ENCODE results near the gene CUX1.

Gene CUX1

GRCh38 chr7:101910991-101911799 lies 93.8 kb downstream of the CUX1 start:
- H3K4me3 ChIP-seq (ENCODE audit: low read depth, low read length): no peak overlapping the region
- no peak for TF ChIP-seq CTCF (IDR thresholded peaks at IDR 0.05; ENCODE audit: control insufficient read depth, extremely low read depth, insufficient read depth)
- DNase-seq (ENCODE audit: low read depth): no peak

GRCh38 chr7:101911800-101912715 lies 94.6 kb downstream of the CUX1 start:
- no peak for TF ChIP-seq CTCF (IDR thresholded peaks at IDR 0.05; ENCODE audit: control insufficient read depth, extremely low read depth, insufficient read depth)
- no peak overlapping the region for H3K4me3 ChIP-seq (ENCODE audit: low read depth, low read length)
- no peak for DNase-seq (ENCODE audit: low read depth)

- DNase-seq (ENCODE audit: low read depth): no peak
- H3K4me3 ChIP-seq (ENCODE audit: low read depth, low read length): no peak overlapping the region
- no peak for TF ChIP-seq CTCF (IDR thresholded peaks at IDR 0.05; ENCODE audit: control insufficient read depth, extremely low read depth, insufficient read depth)
These were observed 95.3 kb downstream of the CUX1 start for GRCh38 chr7:101912716-101913110.

- no peak for TF ChIP-seq CTCF (IDR thresholded peaks at IDR 0.05; ENCODE audit: control insufficient read depth, extremely low read depth, insufficient read depth)
- H3K4me3 ChIP-seq (ENCODE audit: low read depth, low read length): no peak overlapping the region
- no peak for DNase-seq (ENCODE audit: low read depth)
These were observed 95.9 kb downstream of the CUX1 start for GRCh38 chr7:101913247-101913721.

- DNase-seq (ENCODE audit: low read depth): no peak
- no peak for TF ChIP-seq CTCF (IDR thresholded peaks at IDR 0.05; ENCODE audit: control insufficient read depth, extremely low read depth, insufficient read depth)
- no peak overlapping the region for H3K4me3 ChIP-seq (ENCODE audit: low read depth, low read length)
These were observed 96.4 kb downstream of the CUX1 start for GRCh38 chr7:101913851-101914250.

- TF ChIP-seq CTCF (IDR thresholded peaks at IDR 0.05; ENCODE audit: control insufficient read depth, extremely low read depth, insufficient read depth): no peak
- no peak overlapping the region for H3K4me3 ChIP-seq (ENCODE audit: low read depth, low read length)
- DNase-seq (ENCODE audit: low read depth): no peak
These were observed 97.6 kb downstream of the CUX1 start for GRCh38 chr7:101915000-101915399.
